ENCODE measurements around the gene FBF1.

FBF1 gene

GRCh38 chr17:75959051-75959838 lies 18.4 kb upstream of the FBF1 start:
- no peak for DNase-seq (ENCODE audit: low read depth)

GRCh38 chr17:75950855-75951554 lies 10.2 kb upstream of the FBF1 start:
- DNase-seq (ENCODE audit: low read depth), result no peak

- no peak for DNase-seq (ENCODE audit: low read depth)
Observed at GRCh38 chr17:75950421-75950820, 9.6 kb upstream of the FBF1 start.

GRCh38 chr17:75945211-75945610 lies 4.4 kb upstream of the FBF1 start:
- DNase-seq (ENCODE audit: low read depth), result no peak

- no peak for DNase-seq (ENCODE audit: low read depth)
Observed at GRCh38 chr17:75943491-75943890, 2.6 kb upstream of the FBF1 start.

- DNase-seq (ENCODE audit: low read depth), result no peak
Observed at GRCh38 chr17:75942473-75942872, 1.6 kb upstream of the FBF1 start.

- no peak for DNase-seq (ENCODE audit: low read depth)
Observed at GRCh38 chr17:75941442-75941819, 589 bp upstream of the FBF1 start.

GRCh38 chr17:75937652-75938051 lies 3.2 kb downstream of the FBF1 start:
- DNase-seq (ENCODE audit: low read depth), result no peak

GRCh38 chr17:75933808-75934207 lies 7.0 kb downstream of the FBF1 start:
- DNase-seq (ENCODE audit: low read depth), result no peak

GRCh38 chr17:75932852-75933251 lies 8.0 kb downstream of the FBF1 start:
- no peak for DNase-seq (ENCODE audit: low read depth)

GRCh38 chr17:75931062-75931461 lies 9.8 kb downstream of the FBF1 start:
- no peak for DNase-seq (ENCODE audit: low read depth)

GRCh38 chr17:75927286-75927922 lies 13.4 kb downstream of the FBF1 start:
- no peak for DNase-seq (ENCODE audit: low read depth)

GRCh38 chr17:75926456-75926855 lies 14.4 kb downstream of the FBF1 start:
- no peak for DNase-seq (ENCODE audit: low read depth)

GRCh38 chr17:75925912-75926311 lies 14.9 kb downstream of the FBF1 start:
- no peak for DNase-seq (ENCODE audit: low read depth)

- DNase-seq (ENCODE audit: low read depth), result no peak
Observed at GRCh38 chr17:75925103-75925502, 15.7 kb downstream of the FBF1 start.

GRCh38 chr17:75922963-75923874 lies 17.6 kb downstream of the FBF1 start:
- DNase-seq (ENCODE audit: low read depth), result no peak

- DNase-seq (ENCODE audit: low read depth), result no peak
Observed at GRCh38 chr17:75922173-75922961, 18.5 kb downstream of the FBF1 start.

GRCh38 chr17:75921596-75921995 lies 19.2 kb downstream of the FBF1 start:
- DNase-seq (ENCODE audit: low read depth), result no peak

GRCh38 chr17:75920045-75920560 lies 20.7 kb downstream of the FBF1 start:
- no peak for DNase-seq (ENCODE audit: low read depth)

GRCh38 chr17:75919611-75920010 lies 21.2 kb downstream of the FBF1 start:
- DNase-seq (ENCODE audit: low read depth), result no peak

- no peak for DNase-seq (ENCODE audit: low read depth)
Observed at GRCh38 chr17:75917917-75918445, 22.9 kb downstream of the FBF1 start.
